Brain microvascular endothelial cell (primary cell): ENCODE results near the gene ZNHIT6.

Experiments used
- DNase-seq: peaks from one replicate; pipeline ENCODE4 v3.0.0-alpha.2; 2020
- H3K27ac ChIP-seq: fragments of 250-450 bp; sonication (Bioruptor Pico); 2 replicates; pipeline ENCODE4 v1.5.1; 2020; ENCODE audit warnings: mild to moderate bottlenecking, moderate library complexity
- H3K27me3 ChIP-seq: fragments of 250-450 bp; sonication (Bioruptor Pico); replicated peaks from 2 replicates; pipeline ENCODE4 v1.5.1; 2020; ENCODE audit warnings: mild to moderate bottlenecking
- H3K36me3 ChIP-seq: fragments of 250-450 bp; sonication (Bioruptor Pico); replicated peaks from 2 replicates; pipeline ENCODE4 v1.5.1; 2020; ENCODE audit warnings: mild to moderate bottlenecking
- H3K4me3 ChIP-seq: 2 replicates; pipeline ENCODE4 v1.5.1; 2011; ENCODE audit warnings: low read depth, mild to moderate bottlenecking, control low read depth, low read length, moderate library complexity
- CTCF ChIP-seq: IDR thresholded peaks from 2 replicates; pipeline ENCODE4 v1.5.1; 2011; ENCODE audit warnings: low read depth, mild to moderate bottlenecking, moderate library complexity, low read length, control low read depth, inconsistent platforms; ENCODE audit errors: missing control alignments
- in situ Hi-C: cut with HindIII; loops from 2 replicates; pipeline ENCODE4 v1.10.0; 2017; ENCODE audit warnings: low sequenced_read_pairs, low pct_ligation_motif_present

Gene ZNHIT6

DNA sequence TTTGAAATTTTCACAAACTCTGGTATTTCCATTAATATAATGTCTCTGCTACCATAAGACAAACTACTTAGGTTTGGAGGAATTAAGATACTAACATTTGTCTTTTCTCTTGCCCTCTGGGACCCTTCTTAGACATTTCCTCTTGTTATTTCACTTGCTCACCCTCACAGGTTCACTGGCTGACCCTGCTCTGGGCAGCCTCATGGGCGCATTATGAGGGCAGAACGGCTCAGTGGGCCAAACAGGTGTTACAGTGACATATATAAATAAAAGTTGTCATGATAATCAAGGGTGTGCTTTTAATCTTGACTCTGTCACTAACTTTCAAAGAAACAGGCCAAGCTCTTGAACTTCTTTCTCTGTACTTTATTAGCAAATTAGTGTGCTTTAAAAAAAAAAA lies 46.5 kb downstream of the ZNHIT6 start:
- Histone ChIP-seq H3K27me3 (no peaks in the 10 kb centered on the region), H3K27ac (no peak overlapping the region), H3K36me3 (peaks cover 5% of the 10 kb centered on the region), H3K4me3 (no peak overlapping the region)
- in situ Hi-C loops, result no loop called here
- no peak for DNase-seq
- TF ChIP-seq CTCF, result no peak

GRCh38 chr1:85660541-85660940 lies 47.7 kb downstream of the ZNHIT6 start:
- no peak for TF ChIP-seq CTCF
- Histone ChIP-seq H3K36me3 (peaks cover 5% of the 10 kb centered on the region), H3K27me3 (no peaks in the 10 kb centered on the region), H3K27ac (no peak overlapping the region), H3K4me3 (no peak overlapping the region)
- in situ Hi-C loops, result no loop called here
- no peak for DNase-seq

GRCh38 chr1:85659174-85659573 lies 49.1 kb downstream of the ZNHIT6 start:
- in situ Hi-C loops, result no loop called here

GRCh38 chr1:85656948-85657347 lies 51.3 kb downstream of the ZNHIT6 start:
- in situ Hi-C loops, result no loop called here
- no peak for DNase-seq
- peaks cover 10% of the 10 kb centered on the region for H3K36me3 ChIP-seq
- no peak overlapping the region for H3K4me3 ChIP-seq
- no peak overlapping the region for H3K27ac ChIP-seq
- no peaks in the 10 kb centered on the region for H3K27me3 ChIP-seq
- no peak for TF ChIP-seq CTCF

More at GRCh38 chr1:85659174-85659573, 49.1 kb downstream of the ZNHIT6 start:
- Histone ChIP-seq H3K27ac (no peak overlapping the region), H3K4me3 (no peak overlapping the region), H3K27me3 (no peaks in the 10 kb centered on the region), H3K36me3 (peaks cover 5% of the 10 kb centered on the region)
- TF ChIP-seq CTCF, result no peak
- DNase-seq, result no peak

- peaks cover 10% of the 10 kb centered on the region for H3K36me3 ChIP-seq
- TF ChIP-seq CTCF, result no peak
- no peak for DNase-seq
- no peak overlapping the region for H3K4me3 ChIP-seq
- H3K27ac ChIP-seq, result no peak overlapping the region
- H3K27me3 ChIP-seq, result no peaks in the 10 kb centered on the region
- in situ Hi-C loops, result no loop called here
These were observed 52.0 kb downstream of the ZNHIT6 start for GRCh38 chr1:85656256-85656655.

DNA sequence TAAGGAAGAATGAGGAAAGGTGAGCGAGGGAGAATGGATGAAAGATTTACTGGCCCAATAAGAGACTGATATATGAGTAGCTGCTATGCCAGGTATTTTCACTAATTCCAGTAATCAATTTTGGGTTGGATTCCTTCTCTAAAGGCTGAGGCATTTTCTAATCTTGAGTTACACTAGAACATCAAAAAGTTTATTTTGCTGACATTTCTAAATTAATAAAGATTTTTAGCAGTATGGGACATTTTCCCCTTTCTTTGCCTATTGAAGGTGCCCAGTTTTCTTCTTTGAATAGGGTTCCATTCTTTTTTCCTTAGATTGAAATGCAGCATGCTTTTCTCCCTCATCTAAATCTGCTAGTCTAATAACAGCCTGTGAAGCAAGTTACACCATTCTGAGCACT lies 52.9 kb downstream of the ZNHIT6 start:
- TF ChIP-seq CTCF, result no peak
- no peak overlapping the region for H3K27ac ChIP-seq
- in situ Hi-C loops, result no loop called here
- H3K36me3 ChIP-seq, result peaks cover 10% of the 10 kb centered on the region
- DNase-seq, result no peak
- no peak overlapping the region for H3K4me3 ChIP-seq
- no peaks in the 10 kb centered on the region for H3K27me3 ChIP-seq
